Measurements from ENCODE around the gene GNA15.

GRCh38 chr19:3123088-3123721 is 12.6 kb upstream of the GNA15 start:
- TF ChIP-seq EZH2phosphoT487 (IDR thresholded peaks at IDR 0.05; ENCODE audit: low read depth) (no peak), CTCF (IDR thresholded peaks at IDR 0.05; ENCODE audit: low read depth, low read length) (no peak)

Measured in OCI-LY3 (cell line).